GM12801 (cell line): ENCODE data around the gene FANCM.

ENCODE experiments used
- CTCF ChIP-seq: IDR thresholded peaks from one replicate; pipeline ENCODE4 v1.5.1; 2011; ENCODE audit warnings: control low read depth; ENCODE audit not compliant: insufficient read length; ENCODE audit errors: extremely low read depth

Gene FANCM

GRCh38 chr14:45144658-45145057 is 8.9 kb downstream of the FANCM start:
- no peak for TF ChIP-seq CTCF

- no peak for TF ChIP-seq CTCF
These were observed 9.5 kb downstream of the FANCM start for GRCh38 chr14:45145214-45145613.

- TF ChIP-seq CTCF, result no peak
These were observed 13.9 kb downstream of the FANCM start for GRCh38 chr14:45149602-45150001.

- TF ChIP-seq CTCF, result no peak
These were observed 14.7 kb downstream of the FANCM start for GRCh38 chr14:45150386-45150890.

- TF ChIP-seq CTCF, result no peak
These were observed 20.3 kb downstream of the FANCM start for GRCh38 chr14:45156067-45156466.

GRCh38 chr14:45169906-45170305 is 34.2 kb downstream of the FANCM start:
- TF ChIP-seq CTCF, result no peak

GRCh38 chr14:45177076-45177475 is 41.3 kb downstream of the FANCM start:
- no peak for TF ChIP-seq CTCF

GRCh38 chr14:45181329-45181728 is 45.6 kb downstream of the FANCM start:
- TF ChIP-seq CTCF, result no peak
